Activated T-cell treated with anti-CD3 and anti-CD28 coated beads for 4 hours (primary cell): ENCODE data around the gene SIPA1.
"Not testable (repeated sequence)": the region's sequence is repeated elsewhere in the genome, so short reads cannot be mapped to it uniquely, and the experiment has no call there.

Source experiments
- DNase-seq: peaks from one replicate; pipeline ENCODE4 v3.0.0-alpha.2; 2020

SIPA1 gene

GRCh38 chr11:65661599-65662246 is 23.8 kb downstream of the SIPA1 start:
- DNase-seq = no peak

GRCh38 chr11:65662247-65662798 is 24.4 kb downstream of the SIPA1 start:
- DNase-seq = no peak

GRCh38 chr11:65662799-65663638 is 25.1 kb downstream of the SIPA1 start, which contains the start of gene RELA:
RELA (minus strand) TSS chr11:65662916; CDS start chr11:65662832, 84 bp downstream.
- DNase-seq = peak; percentile 79

DNA sequence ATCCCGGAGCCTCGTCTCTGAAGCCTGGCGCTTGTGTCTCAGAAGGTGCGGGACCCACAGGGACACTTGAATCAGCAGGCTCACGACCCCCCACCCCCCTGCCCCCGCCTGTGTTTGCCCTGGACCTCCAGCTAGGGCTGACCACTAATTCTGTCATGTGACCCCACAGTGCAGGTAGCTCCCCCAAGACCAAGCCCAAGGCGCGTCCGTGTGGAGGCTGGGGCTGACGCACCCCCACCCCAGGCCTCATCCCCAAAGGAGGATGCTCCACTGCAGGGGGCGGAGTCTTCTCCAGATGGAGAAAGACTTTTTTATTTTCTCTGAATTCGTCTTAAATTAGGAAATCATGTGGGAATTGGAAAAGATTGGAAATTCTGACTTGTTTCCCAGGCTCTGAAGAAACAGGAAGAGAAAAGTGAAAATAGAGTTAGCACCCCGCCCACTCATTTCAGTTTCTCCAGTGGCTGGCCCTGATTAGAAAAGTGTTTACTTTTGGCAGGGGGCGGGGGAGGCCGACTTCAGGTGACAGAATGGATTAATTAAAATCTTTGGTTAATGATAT is 25.8 kb downstream of the SIPA1 start:
- DNase-seq = no peak

- no peak for DNase-seq
These were observed 34.4 kb downstream of the SIPA1 start for GRCh38 chr11:65672180-65672860.

GRCh38 chr11:65672982-65673381 is 35.1 kb downstream of the SIPA1 start:
- DNase-seq = no peak

DNA sequence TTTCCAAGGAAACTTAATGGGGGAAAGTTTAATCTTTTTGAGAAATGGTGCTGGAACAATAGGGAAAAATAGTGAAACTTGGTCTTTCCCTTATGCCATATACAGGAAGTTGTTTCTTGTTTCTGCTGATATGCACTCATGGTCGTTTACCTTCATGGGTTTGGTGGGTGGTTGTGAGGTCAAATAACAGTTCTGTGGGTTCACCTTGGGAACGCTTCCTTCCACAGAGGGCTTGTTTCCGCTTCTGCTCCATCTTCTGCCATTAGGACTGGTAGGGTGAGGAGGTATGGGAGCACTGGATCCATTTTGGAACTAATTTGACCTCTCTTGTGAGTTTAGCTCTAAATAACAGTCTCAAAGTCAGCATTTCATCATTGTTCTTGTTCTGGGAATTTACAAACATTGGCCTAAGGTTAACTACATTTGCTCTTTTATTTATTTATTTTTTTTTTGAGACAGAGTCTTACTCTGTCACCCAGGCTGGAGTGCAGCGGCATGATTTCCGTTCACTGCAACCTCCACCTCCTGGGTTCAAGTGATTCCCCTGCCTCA is 42.4 kb downstream of the SIPA1 start:
- no peak for DNase-seq

DNA sequence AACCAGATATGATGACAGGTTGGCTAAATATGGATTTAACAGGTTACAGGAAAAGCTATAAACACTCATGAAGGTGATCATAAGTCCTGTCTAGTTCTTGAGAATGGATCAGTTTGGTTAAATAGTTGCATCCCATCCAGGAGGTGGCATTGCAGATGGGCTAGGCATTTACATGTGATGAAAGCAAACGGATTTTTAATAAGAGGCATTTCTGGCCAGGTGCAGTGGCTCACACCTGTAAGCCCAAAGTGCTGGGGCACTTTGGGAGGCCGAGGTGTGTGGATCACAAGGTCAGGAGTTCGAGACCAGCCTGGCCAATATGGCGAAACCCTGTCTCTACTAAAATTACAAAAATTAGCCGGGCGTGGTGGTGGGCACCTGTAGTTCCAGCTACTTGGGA is 45.6 kb downstream of the SIPA1 start:
- DNase-seq = not testable (repeated sequence)

DNA sequence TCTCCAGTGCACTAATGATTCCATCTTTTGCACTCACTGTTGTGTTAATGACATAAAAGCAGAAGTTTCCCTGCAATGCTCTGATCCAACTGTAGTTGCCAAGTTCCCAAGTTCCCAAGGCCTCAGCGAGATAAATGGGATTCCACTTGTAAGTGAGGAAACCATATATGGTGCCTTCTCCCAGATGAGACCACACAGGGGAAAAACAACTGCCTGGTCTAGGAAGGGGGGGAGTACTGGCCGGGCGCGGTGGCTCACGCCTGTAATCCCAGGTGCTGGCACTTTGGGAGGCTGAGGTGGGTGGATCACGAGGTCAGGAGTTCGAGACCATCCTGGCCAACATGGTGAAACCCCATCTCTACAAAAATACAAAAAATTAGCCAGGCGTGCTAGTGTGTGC is 48.1 kb downstream of the SIPA1 start:
- DNase-seq = no peak

GRCh38 chr11:65691847-65692246 is 53.9 kb downstream of the SIPA1 start:
- not testable (repeated sequence) for DNase-seq

DNA sequence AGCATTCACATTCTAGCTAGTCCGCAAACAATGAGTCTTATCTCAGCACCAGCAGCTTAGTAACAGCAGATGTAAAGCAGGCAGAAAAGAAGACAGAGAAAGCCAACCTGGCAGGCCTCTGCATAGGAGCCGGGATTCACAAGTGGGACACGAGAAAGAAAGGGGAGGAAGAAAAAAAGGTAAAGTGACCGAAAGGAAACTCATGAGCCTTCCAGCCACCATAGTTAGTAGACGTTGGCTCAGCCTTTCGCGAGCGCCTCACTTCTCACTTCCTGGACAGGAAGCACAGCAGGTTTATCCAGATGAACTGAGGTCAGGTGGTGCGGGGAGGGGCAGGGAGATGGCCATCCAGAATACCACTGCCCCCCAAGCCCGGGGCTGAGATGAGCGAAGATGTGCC is 54.5 kb downstream of the SIPA1 start:
- DNase-seq = no peak

DNA sequence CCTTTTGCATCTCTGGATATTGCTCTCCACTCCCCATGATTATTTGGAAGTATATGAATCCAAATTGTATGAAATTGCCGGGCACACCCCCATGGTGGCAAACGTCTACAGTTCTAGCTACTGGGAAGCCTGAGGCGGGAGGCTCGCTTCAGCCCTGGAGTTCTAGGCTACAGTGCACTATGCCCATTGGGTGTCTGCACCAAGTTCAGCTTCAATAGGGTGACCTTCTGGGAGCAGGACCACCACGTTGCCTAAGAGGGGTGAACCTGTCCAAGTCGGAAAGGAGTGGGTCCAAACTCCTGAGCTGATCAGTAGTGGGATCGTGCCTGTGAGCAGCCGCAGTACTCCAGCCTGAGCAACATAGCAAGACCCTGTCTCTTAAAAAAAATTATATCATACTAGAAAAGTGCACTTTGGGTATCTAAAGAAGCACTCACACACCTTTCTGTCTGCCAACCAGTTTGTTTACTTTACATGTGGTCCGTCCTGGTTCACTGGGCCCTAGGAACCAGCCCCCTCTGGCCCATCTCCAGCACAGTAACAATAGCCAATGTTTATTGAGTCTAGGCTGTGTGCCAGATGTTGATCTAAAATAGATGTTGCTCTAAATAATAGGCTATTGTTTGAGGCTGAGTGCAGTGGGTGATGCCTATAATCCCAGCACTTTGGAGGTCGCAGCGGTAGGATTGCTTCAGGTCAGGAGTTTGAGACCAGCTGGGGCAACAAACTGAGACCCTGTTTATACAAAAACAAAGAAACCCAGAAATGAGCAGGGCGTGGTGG is 57.7 kb downstream of the SIPA1 start:
- no peak for DNase-seq

- DNase-seq = no peak
These were observed 59.1 kb downstream of the SIPA1 start for GRCh38 chr11:65696802-65697552.

GRCh38 chr11:65698205-65698604 is 60.3 kb downstream of the SIPA1 start:
- no peak for DNase-seq

GRCh38 chr11:65699306-65699705 is 61.4 kb downstream of the SIPA1 start:
- DNase-seq = no peak

DNA sequence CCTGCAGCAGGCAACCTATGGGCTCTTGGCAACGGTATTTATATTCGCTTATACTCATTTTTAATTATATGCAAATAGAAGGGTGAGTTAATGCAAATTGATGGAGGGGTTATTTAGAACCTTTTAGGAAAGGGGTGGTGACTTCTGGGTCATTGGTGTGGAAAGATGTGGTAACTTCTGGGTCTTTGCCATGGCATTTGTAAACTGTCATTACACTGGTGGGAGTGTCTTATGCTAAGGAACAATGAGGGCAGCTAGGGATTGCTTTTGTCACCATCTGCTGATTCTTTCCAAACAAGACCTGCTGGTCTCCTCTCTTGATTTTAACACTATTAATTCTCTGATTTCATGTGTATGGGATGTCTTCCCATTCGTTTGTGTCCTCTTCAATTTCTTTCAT is 62.5 kb downstream of the SIPA1 start:
- no peak for DNase-seq
